ENCODE measurements around the gene CSTA. TPM values are rescaled to one million over a fixed set of nuclear protein-coding genes. Genes with fewer than 3 reads are reported as not detected.

Gene CSTA, protein sequence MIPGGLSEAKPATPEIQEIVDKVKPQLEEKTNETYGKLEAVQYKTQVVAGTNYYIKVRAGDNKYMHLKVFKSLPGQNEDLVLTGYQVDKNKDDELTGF
- not detected for total RNA-seq

DNA sequence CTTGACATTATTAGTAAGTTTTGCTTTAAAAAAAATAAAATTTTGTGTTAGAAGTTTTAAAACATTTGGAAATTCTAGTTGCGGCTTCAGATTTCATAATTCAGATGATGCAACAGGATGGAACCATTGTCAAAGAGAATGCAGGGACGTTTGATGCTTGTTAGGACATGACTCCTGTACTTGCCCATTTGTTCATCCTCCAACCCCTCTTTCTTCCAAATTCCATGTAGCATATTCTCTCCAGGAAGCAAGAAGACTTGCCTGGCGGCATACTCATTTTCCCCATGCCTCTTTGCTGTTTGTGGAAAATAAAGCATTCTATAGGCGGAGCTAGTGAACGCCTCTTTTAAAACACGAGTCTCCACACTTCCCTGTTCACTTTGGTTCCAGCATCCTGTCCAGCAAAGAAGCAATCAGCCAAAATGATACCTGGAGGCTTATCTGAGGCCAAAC, at the start of gene CSTA:
TSS of gene CSTA (plus strand) at position 378 of the 453 bp plus-strand sequence. CDS start at position 423, 45 bp downstream.
- POLR2A ChIA-PET = no interaction called here
- Mint-ChIP-seq H3K27ac (no peak within 1 kb of the TSS), H3K4me3 (no peak within 1 kb of the TSS), H3K27me3 (no peaks in the 10 kb centered on the region), H3K36me3 (ENCODE audit: low read depth) (no peaks in the 10 kb centered on the region), H3K4me1 (ENCODE audit: low read depth) (peaks cover 18% of the 10 kb centered on the region), H3K9me3 (peaks cover 3% of the 10 kb centered on the region)
- CTCF ChIA-PET = no interaction called here
- intact Hi-C loops (cut with micrococcal nuclease) = no loop called here
- DNase-seq (no peak), ATAC-seq (no peak)
- TF ChIP-seq, protein P1, sequence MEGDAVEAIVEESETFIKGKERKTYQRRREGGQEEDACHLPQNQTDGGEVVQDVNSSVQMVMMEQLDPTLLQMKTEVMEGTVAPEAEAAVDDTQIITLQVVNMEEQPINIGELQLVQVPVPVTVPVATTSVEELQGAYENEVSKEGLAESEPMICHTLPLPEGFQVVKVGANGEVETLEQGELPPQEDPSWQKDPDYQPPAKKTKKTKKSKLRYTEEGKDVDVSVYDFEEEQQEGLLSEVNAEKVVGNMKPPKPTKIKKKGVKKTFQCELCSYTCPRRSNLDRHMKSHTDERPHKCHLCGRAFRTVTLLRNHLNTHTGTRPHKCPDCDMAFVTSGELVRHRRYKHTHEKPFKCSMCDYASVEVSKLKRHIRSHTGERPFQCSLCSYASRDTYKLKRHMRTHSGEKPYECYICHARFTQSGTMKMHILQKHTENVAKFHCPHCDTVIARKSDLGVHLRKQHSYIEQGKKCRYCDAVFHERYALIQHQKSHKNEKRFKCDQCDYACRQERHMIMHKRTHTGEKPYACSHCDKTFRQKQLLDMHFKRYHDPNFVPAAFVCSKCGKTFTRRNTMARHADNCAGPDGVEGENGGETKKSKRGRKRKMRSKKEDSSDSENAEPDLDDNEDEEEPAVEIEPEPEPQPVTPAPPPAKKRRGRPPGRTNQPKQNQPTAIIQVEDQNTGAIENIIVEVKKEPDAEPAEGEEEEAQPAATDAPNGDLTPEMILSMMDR (IDR thresholded peaks at IDR 0.05) = no peak

DNA sequence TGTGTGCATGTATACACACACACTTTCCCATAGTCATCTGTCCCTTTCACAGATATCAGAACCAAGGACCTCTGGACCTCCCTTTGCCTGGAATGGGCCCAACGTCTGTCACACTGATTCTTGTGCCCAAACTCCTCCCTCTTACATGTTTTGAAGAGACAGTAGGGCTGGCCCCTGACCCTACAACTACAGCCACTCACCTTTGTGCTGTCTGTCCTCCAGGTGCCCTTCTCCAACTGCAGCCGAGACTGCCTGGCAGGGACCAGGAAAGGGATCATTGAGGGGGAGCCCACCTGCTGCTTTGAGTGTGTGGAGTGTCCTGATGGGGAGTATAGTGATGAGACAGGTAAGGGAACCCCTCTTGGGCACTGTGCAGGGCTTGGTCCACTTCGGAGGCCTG, 43.2 kb upstream of the CSTA start:
- DNase-seq = no peak
- POLR2A ChIA-PET = no interaction called here
- CTCF ChIA-PET = interaction anchor here (1.2 kb wide), 1 partner anchor 735 kb away, joined by 4 read pairs; the partner anchor contains the start of gene POLQ
- no peaks in the 10 kb centered on the region for H3K36me3 Mint-ChIP-seq (ENCODE audit: low read depth)
- no peak overlapping the region for H3K4me3 Mint-ChIP-seq
- TF ChIP-seq, protein P1 (IDR thresholded peaks at IDR 0.05) = no peak
- intact Hi-C loops (cut with micrococcal nuclease) = no loop called here
- no peak for ATAC-seq
- H3K4me1 Mint-ChIP-seq (ENCODE audit: low read depth) = no peaks in the 10 kb centered on the region
- no peaks in the 10 kb centered on the region for H3K27me3 Mint-ChIP-seq
- H3K27ac Mint-ChIP-seq = no peak overlapping the region
- H3K9me3 Mint-ChIP-seq = no peaks in the 10 kb centered on the region

DNA sequence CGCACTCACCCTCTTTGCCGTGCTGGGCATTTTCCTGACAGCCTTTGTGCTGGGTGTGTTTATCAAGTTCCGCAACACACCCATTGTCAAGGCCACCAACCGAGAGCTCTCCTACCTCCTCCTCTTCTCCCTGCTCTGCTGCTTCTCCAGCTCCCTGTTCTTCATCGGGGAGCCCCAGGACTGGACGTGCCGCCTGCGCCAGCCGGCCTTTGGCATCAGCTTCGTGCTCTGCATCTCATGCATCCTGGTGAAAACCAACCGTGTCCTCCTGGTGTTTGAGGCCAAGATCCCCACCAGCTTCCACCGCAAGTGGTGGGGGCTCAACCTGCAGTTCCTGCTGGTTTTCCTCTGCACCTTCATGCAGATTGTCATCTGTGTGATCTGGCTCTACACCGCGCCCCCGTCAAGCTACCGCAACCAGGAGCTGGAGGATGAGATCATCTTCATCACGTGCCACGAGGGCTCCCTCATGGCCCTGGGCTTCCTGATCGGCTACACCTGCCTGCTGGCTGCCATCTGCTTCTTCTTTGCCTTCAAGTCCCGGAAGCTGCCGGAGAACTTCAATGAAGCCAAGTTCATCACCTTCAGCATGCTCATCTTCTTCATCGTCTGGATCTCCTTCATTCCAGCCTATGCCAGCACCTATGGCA, 41.1 kb upstream of the CSTA start:
- no peak for ATAC-seq
- ChIA-PET POLR2A (no interaction called here), CTCF (interaction anchor here (0.8 to 1.1 kb wide), 2 partner anchors 10 to 193 kb away, joined by 3 read pairs; no protein-coding TSS in a partner anchor)
- intact Hi-C loops (cut with micrococcal nuclease) = no loop called here
- no peaks in the 10 kb centered on the region for H3K27me3 Mint-ChIP-seq
- H3K27ac Mint-ChIP-seq = no peak overlapping the region
- no peak overlapping the region for H3K4me3 Mint-ChIP-seq
- no peaks in the 10 kb centered on the region for H3K36me3 Mint-ChIP-seq (ENCODE audit: low read depth)
- no peaks in the 10 kb centered on the region for H3K4me1 Mint-ChIP-seq (ENCODE audit: low read depth)
- TF ChIP-seq, protein P1 (IDR thresholded peaks at IDR 0.05) = no peak
- no peaks in the 10 kb centered on the region for H3K9me3 Mint-ChIP-seq
- no peak for DNase-seq

DNA sequence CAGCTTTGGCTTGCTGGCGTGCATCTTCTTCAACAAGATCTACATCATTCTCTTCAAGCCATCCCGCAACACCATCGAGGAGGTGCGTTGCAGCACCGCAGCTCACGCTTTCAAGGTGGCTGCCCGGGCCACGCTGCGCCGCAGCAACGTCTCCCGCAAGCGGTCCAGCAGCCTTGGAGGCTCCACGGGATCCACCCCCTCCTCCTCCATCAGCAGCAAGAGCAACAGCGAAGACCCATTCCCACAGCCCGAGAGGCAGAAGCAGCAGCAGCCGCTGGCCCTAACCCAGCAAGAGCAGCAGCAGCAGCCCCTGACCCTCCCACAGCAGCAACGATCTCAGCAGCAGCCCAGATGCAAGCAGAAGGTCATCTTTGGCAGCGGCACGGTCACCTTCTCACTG, 40.6 kb upstream of the CSTA start:
- H3K4me3 Mint-ChIP-seq = no peak overlapping the region
- H3K27ac Mint-ChIP-seq = no peak overlapping the region
- no peak for ATAC-seq
- H3K27me3 Mint-ChIP-seq = no peaks in the 10 kb centered on the region
- intact Hi-C loops (cut with micrococcal nuclease) = no loop called here
- no peaks in the 10 kb centered on the region for H3K9me3 Mint-ChIP-seq
- ChIA-PET POLR2A (no interaction called here), CTCF (interaction anchor here (1.1 to 1.8 kb wide), 2 partner anchors 10 to 22 kb away, joined by 3 to 4 read pairs; no protein-coding TSS in a partner anchor)
- no peaks in the 10 kb centered on the region for H3K36me3 Mint-ChIP-seq (ENCODE audit: low read depth)
- TF ChIP-seq, protein P1 (IDR thresholded peaks at IDR 0.05) = no peak
- DNase-seq = no peak
- no peaks in the 10 kb centered on the region for H3K4me1 Mint-ChIP-seq (ENCODE audit: low read depth)

DNA sequence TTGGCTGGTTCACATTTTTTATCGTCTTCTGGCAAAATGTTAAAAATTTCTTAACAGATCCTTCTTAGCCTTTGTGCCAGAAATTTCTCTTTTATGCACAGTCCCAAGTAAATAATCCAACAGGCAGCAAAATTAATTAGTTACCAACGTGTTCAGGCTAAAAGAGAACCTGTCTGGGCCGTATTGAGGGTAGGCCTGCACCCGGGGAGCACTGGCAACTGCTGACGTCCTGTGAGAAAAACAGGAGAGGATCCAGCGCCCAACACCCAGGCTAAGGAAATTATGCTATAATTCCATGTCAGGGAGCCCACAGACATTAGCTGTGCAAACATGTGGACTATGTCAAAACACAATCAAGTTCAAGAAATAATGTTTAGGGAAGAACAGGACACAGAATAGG, 30.7 kb upstream of the CSTA start:
- no peak for ATAC-seq
- TF ChIP-seq, protein P1 (IDR thresholded peaks at IDR 0.05) = no peak
- Mint-ChIP-seq H3K9me3 (no peaks in the 10 kb centered on the region), H3K4me1 (ENCODE audit: low read depth) (peaks cover 19% of the 10 kb centered on the region), H3K36me3 (ENCODE audit: low read depth) (no peaks in the 10 kb centered on the region), H3K4me3 (no peak overlapping the region), H3K27me3 (peaks cover 1% of the 10 kb centered on the region), H3K27ac (no peak overlapping the region)
- intact Hi-C loops (cut with micrococcal nuclease) = no loop called here
- ChIA-PET CTCF (interaction anchor here (1.0 to 3.0 kb wide), 2 partner anchors 10 to 193 kb away, joined by 3 to 10 read pairs; no protein-coding TSS in a partner anchor), POLR2A (no interaction called here)
- no peak for DNase-seq
